ENCODE measurements around the gene DIPK1B. TPM values are rescaled to one million over a fixed set of nuclear protein-coding genes. Genes with fewer than 3 reads are reported as not detected.

DIPK1B gene
- total and polyA plus RNA-seq, 2 donors (not counting 3 experiments of a cell fraction or from before 2014, with no cell fraction given), result 253 to 441 TPM

- ChIA-PET POLR2A (interaction anchor here (0.7 to 6.2 kb wide), 4 partner anchors 13 to 38 kb away, joined by 3 to 54 read pairs (median 4); partner anchors contain the start of gene EGFL7), CTCF (interaction anchor here (1.0 to 6.3 kb wide), 4 partner anchors 10 to 38 kb away, joined by 3 to 45 read pairs (median 4); no protein-coding TSS in a partner anchor)
- no peak overlapping the region for H3K9ac ChIP-seq (replicated peaks; ENCODE audit: extremely low read depth, insufficient read depth, low read length)
- peaks cover 3% of the 10 kb centered on the region for H3K79me2 ChIP-seq (ENCODE audit: control insufficient read depth, insufficient read depth, low read length)
- DNase-seq (ENCODE audit: low read depth, low spot score), result peak; percentile 46
- no peak overlapping the region for H2AFZ ChIP-seq (ENCODE audit: low read depth, low read length)
- H3K27ac ChIP-seq (ENCODE audit: insufficient read depth, low read depth, low read length), result no peak overlapping the region
- no peak for TF ChIP-seq GATA2 (IDR thresholded peaks at IDR 0.05; ENCODE audit: insufficient read depth, insufficient read length, low read depth, low read length)
- TF ChIP-seq MAX (IDR thresholded peaks at IDR 0.05; ENCODE audit: insufficient read depth, insufficient read length), result no peak
- TF ChIP-seq POLR2A (IDR thresholded peaks at IDR 0.05; ENCODE audit: low read depth, low read length), result peak; percentile 57
- TF ChIP-seq POLR2AphosphoS5 (IDR thresholded peaks at IDR 0.05; ENCODE audit: insufficient read depth, low read depth, low read length), result peak; percentile 68
- H3K9me3 ChIP-seq (replicated peaks; ENCODE audit: control insufficient read depth, insufficient read depth, low read length), result no peaks in the 10 kb centered on the region
- no TSS peak for BruUV-seq (replicated peaks)
- intact Hi-C loops (cut with micrococcal nuclease) (no loop called here), dilution Hi-C loops (cut with MboI; ENCODE audit: extremely low pct_ligation_motif_present, low sequenced_read_pairs) (no loop called here)
- H3K4me3 ChIP-seq (replicated peaks in 1 of 3; ENCODE audit: insufficient read depth in 1 of 3, low read depth in 1 of 3, low read length in 3 of 3), result no peak overlapping the region
- H3K36me3 ChIP-seq (ENCODE audit: control insufficient read depth in 2 of 2, extremely low read depth in 1 of 2, insufficient read depth in 2 of 2, low read length in 2 of 2), result peaks cover 8 to 24% of the 10 kb centered on the region in 2 experiments
- H3K4me2 ChIP-seq (ENCODE audit: insufficient read depth, low read length), result no peak overlapping the region
- no peaks in the 10 kb centered on the region for H4K20me1 ChIP-seq (replicated peaks; ENCODE audit: control insufficient read depth, extremely low read depth, insufficient read depth, low read length)
- H3K9me1 ChIP-seq (replicated peaks; ENCODE audit: control insufficient read depth, extremely low read depth, insufficient read depth, low read length), result no peaks in the 10 kb centered on the region
- no peaks in the 10 kb centered on the region for H3K27me3 ChIP-seq (ENCODE audit: control insufficient read depth in 2 of 2, insufficient read depth in 2 of 2, low read length in 2 of 2)
- no peak for FAIRE-seq
- H3K4me1 ChIP-seq (ENCODE audit: control insufficient read depth, extremely low read depth, insufficient read depth, low read length), result no peaks in the 10 kb centered on the region
These were observed 36.7 kb upstream of the DIPK1B start for GRCh38 chr9:136675477-136676296.

- ChIA-PET CTCF (interaction anchor here (1.0 to 6.3 kb wide), 2 partner anchors 10 to 32 kb away, joined by 5 to 45 read pairs; no protein-coding TSS in a partner anchor), POLR2A (interaction anchor here (0.7 to 6.2 kb wide), 3 partner anchors 30 to 37 kb away, joined by 3 to 54 read pairs (median 3); no protein-coding TSS in a partner anchor)
- Histone ChIP-seq H3K27ac (ENCODE audit: insufficient read depth, low read depth, low read length) (no peak overlapping the region), H3K27me3 (ENCODE audit: control insufficient read depth in 2 of 2, insufficient read depth in 2 of 2, low read length in 2 of 2) (no peaks in the 10 kb centered on the region), H3K79me2 (ENCODE audit: control insufficient read depth, insufficient read depth, low read length) (peaks cover 5% of the 10 kb centered on the region), H3K9me3 (replicated peaks; ENCODE audit: control insufficient read depth, insufficient read depth, low read length) (no peaks in the 10 kb centered on the region), H2AFZ (ENCODE audit: low read depth, low read length) (no peak overlapping the region), H3K9me1 (replicated peaks; ENCODE audit: control insufficient read depth, extremely low read depth, insufficient read depth, low read length) (no peaks in the 10 kb centered on the region), H3K9ac (replicated peaks; ENCODE audit: extremely low read depth, insufficient read depth, low read length) (no peak overlapping the region), H3K36me3 (ENCODE audit: control insufficient read depth in 2 of 2, extremely low read depth in 1 of 2, insufficient read depth in 2 of 2, low read length in 2 of 2) (peaks cover 8 to 18% of the 10 kb centered on the region in 2 experiments), H3K4me2 (ENCODE audit: insufficient read depth, low read length) (no peak overlapping the region), H3K4me1 (ENCODE audit: control insufficient read depth, extremely low read depth, insufficient read depth, low read length) (no peaks in the 10 kb centered on the region), H4K20me1 (replicated peaks; ENCODE audit: control insufficient read depth, extremely low read depth, insufficient read depth, low read length) (no peaks in the 10 kb centered on the region), H3K4me3 (replicated peaks in 1 of 3; ENCODE audit: insufficient read depth in 1 of 3, low read depth in 1 of 3, low read length in 3 of 3) (no peak overlapping the region)
- no TSS peak for BruUV-seq (replicated peaks)
- dilution Hi-C loops (cut with MboI; ENCODE audit: extremely low pct_ligation_motif_present, low sequenced_read_pairs), result no loop called here
- DNase-seq (ENCODE audit: low read depth, low spot score) (peak; percentile 23), FAIRE-seq (no peak)
- TF ChIP-seq JUN (IDR thresholded peaks at IDR 0.05; ENCODE audit: borderline replicate concordance, insufficient read depth, insufficient read length, low read depth) (no peak), POLR2A (IDR thresholded peaks at IDR 0.05; ENCODE audit: low read depth, low read length) (peak; percentile 10), MYC (IDR thresholded peaks at IDR 0.05; ENCODE audit: low read depth, low read length) (no peak)
- intact Hi-C loops (cut with micrococcal nuclease), result no loop called here
These were observed 36.0 kb upstream of the DIPK1B start for GRCh38 chr9:136676297-136676794.
